H1 (cell line): Measurements from ENCODE around the gene MUC5B. TPM values are rescaled to one million over a fixed set of nuclear protein-coding genes. Genes with fewer than 3 reads are reported as not detected.

ENCODE experiments used
- ASH2L ChIP-seq: fragments of 200-600, 300-600 bp; sonication (generic); IDR thresholded peaks from one replicate; pipeline ENCODE4 v1.7.1; 2017; ENCODE audit warnings: low read length
- CBX5 ChIP-seq: fragments of 300-800, 300-1000 bp; sonication (generic); IDR thresholded peaks from 2 replicates; pipeline ENCODE4 v1.7.1; 2016; ENCODE audit warnings: antibody characterized with exemption, low read length, low read depth
- PHF8 ChIP-seq: fragments of 200-600 bp; sonication (generic); conservative IDR thresholded peaks from 2 replicates; pipeline ENCODE4 v1.7.1; 2012; ENCODE audit warnings: low read depth, mild to moderate bottlenecking, inconsistent platforms, low read length, moderate library complexity
- TAF7 ChIP-seq: optimal IDR thresholded peaks from 2 replicates; pipeline ENCODE3; 2011; ENCODE audit warnings: low read depth, mild to moderate bottlenecking, inconsistent platforms, low read length, moderate library complexity, borderline replicate concordance
- polyA plus RNA-seq, 7 experiments: library from polyadenylated mRNA; depleted of rRNA in 3 of 7; stranded (reverse) in 5 of 7; unstranded in 2 of 7; fragments of >200 nt in 5 of 7; fragments of 200-250 nt in 2 of 7; gene quantifications; 1 replicate in 5 of 7; 2 replicates in 1 of 7; 4 replicates in 1 of 7; pipeline versions ENCODE4 v1.2.1 to v1.2.3, GENCODE V29; 2011 to 2013; ENCODE audit warnings: missing spikeins in 2 of 7, mixed read lengths in 2 of 7
- total RNA-seq: library from RNA; stranded (reverse); fragmentation: NEBNext Ultra II Directional; extraction: Animal tissue kit (Norgen Biotek cat#: 25700); gene quantifications from 2 replicates; pipeline ENCODE4 v1.2.1, GENCODE V29; 2021

Gene MUC5B
- total and polyA plus RNA-seq, 2 of the 8 experiments (the other 6 are each of a cell fraction or from before 2014, with no cell fraction given), result 0.02 to 0.03 TPM

DNA sequence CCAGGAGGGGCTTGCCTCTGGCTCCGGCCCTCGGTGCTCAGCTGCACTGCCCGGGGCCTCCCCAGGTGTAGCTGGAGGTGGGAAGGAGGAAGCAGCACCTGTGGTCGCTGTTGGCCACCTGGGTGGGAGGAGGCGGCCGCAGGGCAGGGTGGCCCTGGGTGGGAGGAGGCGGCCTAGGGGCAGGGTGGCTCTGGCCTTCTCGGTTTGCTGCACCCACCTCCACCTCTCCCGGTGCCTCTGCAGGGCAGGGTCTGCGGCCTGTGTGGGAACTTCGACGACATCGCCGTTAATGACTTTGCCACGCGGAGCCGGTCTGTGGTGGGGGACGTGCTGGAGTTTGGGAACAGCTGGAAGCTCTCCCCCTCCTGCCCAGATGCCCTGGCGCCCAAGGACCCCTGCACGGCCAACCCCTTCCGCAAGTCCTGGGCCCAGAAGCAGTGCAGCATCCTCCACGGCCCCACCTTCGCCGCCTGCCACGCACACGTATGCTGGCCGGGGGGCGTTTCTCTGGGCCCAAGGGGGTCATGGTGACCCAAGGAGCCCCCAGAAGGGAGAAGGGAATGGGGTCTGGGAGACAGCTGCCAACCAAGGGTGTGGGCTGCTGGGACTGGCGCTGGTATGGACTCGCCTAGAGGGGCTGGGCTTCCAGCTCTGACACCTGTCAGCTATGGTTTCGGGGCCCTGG, 44.5 kb upstream of the MUC5B start (continued):
- TF ChIP-seq CBX5 (no peak), PHF8 (no peak), ASH2L (no peak), TAF7 (no peak)
